Measurements from ENCODE around the gene LRRC7. TPM values are rescaled to one million over a fixed set of nuclear protein-coding genes. Genes with fewer than 3 reads are reported as not detected.

The LRRC7 gene
- total and polyA plus RNA-seq, 2 of the 8 experiments (the other 6 are each of a cell fraction or from before 2014, with no cell fraction given), result 0.03 to 0.17 TPM

DNA sequence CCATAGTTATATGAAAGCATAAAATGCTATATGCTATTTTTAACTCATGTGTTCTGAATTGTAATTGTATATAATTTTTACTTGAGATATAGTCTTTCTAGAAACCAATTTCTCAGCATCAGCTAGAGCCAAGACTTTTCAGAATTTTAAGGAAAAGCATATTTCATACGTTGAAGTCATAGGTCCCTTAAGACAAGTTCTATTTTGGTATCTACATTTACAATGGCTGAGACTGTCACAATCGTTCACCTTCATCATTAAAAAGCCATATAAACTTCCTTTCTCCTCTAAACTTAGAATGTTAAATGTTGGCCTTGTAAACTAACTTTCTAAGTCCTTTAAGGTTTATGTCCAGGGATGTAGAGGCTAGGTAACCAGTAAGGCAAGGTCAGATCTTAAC lies 533.5 kb downstream of the LRRC7 start:
- Histone ChIP-seq H3K9me3 (ENCODE audit: insufficient read depth in 2 of 2, low read depth in 1 of 2, low read length in 1 of 2) (no peaks in the 10 kb centered on the region), H2BK120ac (replicated peaks; ENCODE audit: low read depth, low read length) (no peak overlapping the region), H4K20me1 (replicated peaks in 1 of 2; ENCODE audit: control insufficient read depth in 1 of 2, insufficient read depth in 2 of 2, low read length in 2 of 2) (no peaks in the 10 kb centered on the region), H3K79me1 (ENCODE audit: low read depth, low read length) (no peaks in the 10 kb centered on the region), H3K27ac (ENCODE audit: low read depth, low read length) (no peak overlapping the region), H3K79me2 (ENCODE audit: control insufficient read depth in 1 of 2, insufficient read depth in 2 of 2, low read length in 2 of 2) (no peaks in the 10 kb centered on the region), H3K36me3 (ENCODE audit: control insufficient read depth in 2 of 4, insufficient read depth in 4 of 4, low read length in 3 of 4) (no peaks in the 10 kb centered on the region), H3K4me1 (replicated peaks in 1 of 4; ENCODE audit: control insufficient read depth in 3 of 4, insufficient read depth in 4 of 4, low read length in 3 of 4) (no peaks in the 10 kb centered on the region), H4K8ac (ENCODE audit: extremely low read depth, insufficient read depth, low read length) (no peak overlapping the region), H2AFZ (ENCODE audit: low read length) (no peak overlapping the region), H2BK5ac (ENCODE audit: low read depth, low read length) (no peak overlapping the region), H3K14ac (ENCODE audit: insufficient read length) (no peak overlapping the region), H2BK15ac (ENCODE audit: low read length) (no peak overlapping the region), H3K18ac (ENCODE audit: extremely low read depth, low read length) (no peak overlapping the region), H2BK12ac (ENCODE audit: low read depth, low read length) (no peak overlapping the region), H2BK20ac (ENCODE audit: low read length) (no peak overlapping the region), H3K23ac (ENCODE audit: insufficient read length) (no peak overlapping the region), H3K4me3 (ENCODE audit: extremely low read depth in 1 of 4, insufficient read depth in 2 of 4, low read depth in 3 of 4, low read length in 4 of 4) (no peak overlapping the region), H3K9ac (replicated peaks in 1 of 4; ENCODE audit: extremely low read depth in 1 of 4, low read depth in 3 of 4, low read length in 3 of 4) (no peak overlapping the region), H4K5ac (ENCODE audit: insufficient read length, low read depth, low read length) (no peak overlapping the region), H4K91ac (replicated peaks; ENCODE audit: insufficient read length, low read length) (no peak overlapping the region), H3K56ac (replicated peaks; ENCODE audit: insufficient read length, low read depth, low read length) (no peak overlapping the region), H3K23me2 (ENCODE audit: low read depth, low read length) (no peaks in the 10 kb centered on the region), H3K27me3 (replicated peaks in 1 of 4; ENCODE audit: control insufficient read depth in 3 of 4, extremely low read depth in 1 of 4, insufficient read depth in 3 of 4, low read length in 3 of 4) (no peaks in the 10 kb centered on the region), H3K4ac (replicated peaks; ENCODE audit: insufficient read length, low read depth, low read length) (no peak overlapping the region), H2AK5ac (ENCODE audit: low read depth, low read length) (no peak overlapping the region), H3K4me2 (ENCODE audit: insufficient read depth in 1 of 2, low read depth in 2 of 2, low read length in 2 of 2) (no peak overlapping the region)
- ChIA-PET POLR2A (ENCODE audit: partially characterized antibody) (no interaction called here), CTCF (ENCODE audit: partially characterized antibody) (interaction anchor here (1.8 to 1.9 kb wide), 2 partner anchors 12 to 41 kb away, joined by 3 to 5 read pairs; no protein-coding TSS in a partner anchor)
- 90% methylated on average over 2 of the region's 2 CpGs; no CpG with 5 or more reads in 1 of the 2 experiments for WGBS, 2 experiments (ENCODE audit: extremely low coverage in 1 of 2, insufficient coverage in 1 of 2, insufficient read length in 1 of 2, insufficient replicate concordance in 2 of 2, low coverage in 1 of 2, low lambda C conversion rate in 2 of 2, missing lambda C conversion rate in 1 of 2)
- TF ChIP-seq TCF12 (IDR thresholded peaks at IDR 0.05; ENCODE audit: low read depth, low read length), result no peak
- TF ChIP-seq, protein P1, sequence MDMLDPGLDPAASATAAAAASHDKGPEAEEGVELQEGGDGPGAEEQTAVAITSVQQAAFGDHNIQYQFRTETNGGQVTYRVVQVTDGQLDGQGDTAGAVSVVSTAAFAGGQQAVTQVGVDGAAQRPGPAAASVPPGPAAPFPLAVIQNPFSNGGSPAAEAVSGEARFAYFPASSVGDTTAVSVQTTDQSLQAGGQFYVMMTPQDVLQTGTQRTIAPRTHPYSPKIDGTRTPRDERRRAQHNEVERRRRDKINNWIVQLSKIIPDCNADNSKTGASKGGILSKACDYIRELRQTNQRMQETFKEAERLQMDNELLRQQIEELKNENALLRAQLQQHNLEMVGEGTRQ (IDR thresholded peaks at IDR 0.05; ENCODE audit: low read length), result no peak
- FAIRE-seq, result no peak
- no peak for DNase-seq (ENCODE audit: low read depth in 1 of 2, low spot score in 2 of 2)
